GM12872 (cell line): ENCODE data around the gene STK10.

Experiments used
- CTCF ChIP-seq: IDR thresholded peaks from 3 replicates; pipeline ENCODE4 v1.5.1; 2011; ENCODE audit warnings: low read depth, mild to moderate bottlenecking, low read length, moderate library complexity; ENCODE audit not compliant: insufficient read depth

Gene STK10

GRCh38 chr5:172102913-172103626 lies 85.0 kb downstream of the STK10 start:
- no peak for TF ChIP-seq CTCF

GRCh38 chr5:172102218-172102870 lies 85.7 kb downstream of the STK10 start:
- no peak for TF ChIP-seq CTCF

- TF ChIP-seq CTCF: no peak
Observed at GRCh38 chr5:172101547-172102217, 86.3 kb downstream of the STK10 start.

- no peak for TF ChIP-seq CTCF
Observed at GRCh38 chr5:172098883-172099282, 89.1 kb downstream of the STK10 start.

- no peak for TF ChIP-seq CTCF
Observed at GRCh38 chr5:172098046-172098445, 90.0 kb downstream of the STK10 start.

GRCh38 chr5:172097356-172097755 lies 90.7 kb downstream of the STK10 start:
- no peak for TF ChIP-seq CTCF

- TF ChIP-seq CTCF: no peak
Observed at GRCh38 chr5:172096207-172096940, 91.7 kb downstream of the STK10 start.
